Body of pancreas (tissue), 4 donors: ENCODE measurements around the gene TMCO1.
"Not testable (repeated sequence)": the region's sequence is repeated elsewhere in the genome, so short reads cannot be mapped to it uniquely, and the experiment has no call there.

Experiments used
- CTCF ChIP-seq, 7 experiments: fragments of 450-650 bp in 4 of 7; fragments of 200-600 bp in 3 of 7; sonication (generic) in 3 of 7; IDR thresholded peaks; one replicate each; pipeline ENCODE4 v1.5.1; 2016 to 2019; ENCODE audit warnings: antibody characterized with exemption in 7 of 7
- POLR2A ChIP-seq, 3 donors: fragments of 450-650 bp; IDR thresholded peaks; one replicate each; pipeline ENCODE4 v1.6.1; 2016; ENCODE audit warnings: antibody characterized with exemption in 3 of 3, mild to moderate bottlenecking in 2 of 3

GRCh38 chr1:165778197-165778596 lies 9.5 kb upstream of the TMCO1 start:
- not testable (repeated sequence) for TF ChIP-seq POLR2A, CTCF (IDR thresholded peaks at IDR 0.05)
